ENCODE measurements around the gene SGK2. TPM values are rescaled to one million over a fixed set of nuclear protein-coding genes. Genes with fewer than 3 reads are reported as not detected.
A peak's percentile ranks its signal among the peaks of the same experiment; 100 is the strongest.
"Not testable (repeated sequence)": the region's sequence is repeated elsewhere in the genome, so short reads cannot be mapped to it uniquely, and the experiment has no call there.

The SGK2 gene
- polyA plus RNA-seq, 1 donor: 73.0 TPM

- DNase-seq: peak; percentile 94
Observed at GRCh38 chr20:43590392-43591303, 31.8 kb downstream of the SGK2 start, which contains the start of gene IFT52. Gene IFT52, plus strand, starts transcription at chr20:43590937. Its CDS starts 3,762 bp downstream, at chr20:43594699.

- DNase-seq: not testable (repeated sequence)
Observed at GRCh38 chr20:43601960-43602359, 43.1 kb downstream of the SGK2 start.

- no peak for DNase-seq
Observed at GRCh38 chr20:43603124-43603523, 44.3 kb downstream of the SGK2 start.

GRCh38 chr20:43605715-43606114 is 46.9 kb downstream of the SGK2 start:
- no peak for DNase-seq

GRCh38 chr20:43607278-43607677 is 48.5 kb downstream of the SGK2 start:
- not testable (repeated sequence) for DNase-seq

GRCh38 chr20:43631598-43631997 is 72.8 kb downstream of the SGK2 start:
- no peak for DNase-seq

Other genes with a start within 250 kb of the SGK2 start
- gene SRSF6, start 101.1 kb upstream of the SGK2 start, polyA plus RNA-seq (ENCODE audit: insufficient read length): 429 TPM
- 26.6 TPM for gene L3MBTL1, start 51.3 kb upstream of the SGK2 start, polyA plus RNA-seq (ENCODE audit: insufficient read length)
- gene IFT52, start 31.9 kb downstream of the SGK2 start, polyA plus RNA-seq (ENCODE audit: insufficient read length): 70.9 TPM
- 34.0 TPM for gene MYBL2, start 108.1 kb downstream of the SGK2 start, polyA plus RNA-seq (ENCODE audit: insufficient read length)
- not detected for gene GTSF1L, start 168.0 kb downstream of the SGK2 start, polyA plus RNA-seq (ENCODE audit: insufficient read length)